HepG2 (cell line): ENCODE measurements around the gene CDC6. TPM values are rescaled to one million over a fixed set of nuclear protein-coding genes. Genes with fewer than 3 reads are reported as not detected.

ENCODE experiments used
- AGO1 ChIP-seq: fragments of 200-400 bp; formaldehyde crosslinking; IDR thresholded peaks from 2 replicates; pipeline ENCODE4 v1.6.1; 2017; ENCODE audit warnings: mild to moderate bottlenecking, low read depth, low read length, moderate library complexity; ENCODE audit not compliant: poor library complexity, severe bottlenecking
- ARNTL ChIP-seq: sonication (generic); formaldehyde crosslinking; IDR thresholded peaks from 2 replicates; pipeline ENCODE4 v1.4.0; 2020; ENCODE audit warnings: mild to moderate bottlenecking, missing genetic modification reagents
- BORCS8-MEF2B ChIP-seq: sonication (generic); formaldehyde crosslinking; IDR thresholded peaks from 2 replicates; pipeline ENCODE4 v1.8.0; 2022; ENCODE audit warnings: mild to moderate bottlenecking, missing genetic modification reagents
- DDIT3 ChIP-seq: sonication (generic); formaldehyde crosslinking; IDR thresholded peaks from 2 replicates; pipeline ENCODE4 v1.4.0; 2020; ENCODE audit warnings: mild to moderate bottlenecking, missing genetic modification reagents
- DPF2 ChIP-seq: sonication (generic); formaldehyde crosslinking; IDR thresholded peaks from 2 replicates; pipeline ENCODE4 v1.4.0; 2020; ENCODE audit warnings: mild to moderate bottlenecking, low read depth, missing genetic modification reagents, borderline replicate concordance
- E2F2 ChIP-seq: sonication (generic); formaldehyde crosslinking; IDR thresholded peaks from 2 replicates; pipeline ENCODE4 v1.4.0; 2020; ENCODE audit warnings: missing genetic modification reagents, borderline replicate concordance
- FOXP1 ChIP-seq, 2 experiments: fragments of 450-650 bp in 1 of 2; IDR thresholded peaks; 2 replicates each; pipeline ENCODE4 v1.6.1; 2017 to 2018; ENCODE audit warnings: antibody characterized with exemption in 1 of 2
- MAFF ChIP-seq: IDR thresholded peaks from 2 replicates; pipeline ENCODE4 v1.6.1; 2011; ENCODE audit warnings: low read depth, low read length, improper control_type of control experiment
- MATR3 ChIP-seq: sonication (generic); formaldehyde crosslinking; IDR thresholded peaks from 2 replicates; pipeline ENCODE4 v1.4.0; 2020; ENCODE audit warnings: missing genetic modification reagents
- MXD3 ChIP-seq: IDR thresholded peaks from 2 replicates; pipeline ENCODE4 v1.6.1; 2016; ENCODE audit warnings: mild to moderate bottlenecking, missing biosample characterization, missing genetic modification reagents
- NRL ChIP-seq: sonication (generic); formaldehyde crosslinking; IDR thresholded peaks from 2 replicates; pipeline ENCODE4 v1.5.0; 2020; ENCODE audit warnings: missing genetic modification reagents, mild to moderate bottlenecking, moderate library complexity, borderline replicate concordance
- POGK ChIP-seq: sonication (generic); formaldehyde crosslinking; conservative IDR thresholded peaks from 2 replicates; pipeline ENCODE4 v1.8.0; 2022; ENCODE audit warnings: mild to moderate bottlenecking, moderate library complexity, missing genetic modification reagents
- RAD51 ChIP-seq: fragments of 450-650 bp; IDR thresholded peaks from 2 replicates; pipeline ENCODE4 v1.6.1; 2016; ENCODE audit warnings: borderline replicate concordance
- SCMH1 ChIP-seq: sonication (generic); formaldehyde crosslinking; IDR thresholded peaks from 2 replicates; pipeline ENCODE4 v1.9.0; 2021; ENCODE audit warnings: missing genetic modification reagents, mild to moderate bottlenecking, borderline replicate concordance
- TCF12 ChIP-seq, 2 experiments: fragments of 450-650 bp in 1 of 2; sonication (generic) in 1 of 2; formaldehyde crosslinking in 1 of 2; IDR thresholded peaks; 2 replicates each; pipeline versions ENCODE4 v1.6.1 to v1.8.0; 2017 to 2022; ENCODE audit warnings: antibody characterized with exemption in 1 of 2, mild to moderate bottlenecking in 1 of 2, missing genetic modification reagents in 1 of 2, moderate library complexity in 1 of 2
- TCF7 ChIP-seq: sonication (generic); IDR thresholded peaks from 2 replicates; pipeline ENCODE4 v1.6.1; 2016; ENCODE audit warnings: antibody characterized with exemption, low read depth
- ZBTB7B ChIP-seq: sonication (generic); formaldehyde crosslinking; IDR thresholded peaks from 2 replicates; pipeline ENCODE4 v1.4.0; 2020; ENCODE audit warnings: missing genetic modification reagents
- ZNF33A ChIP-seq: sonication (generic); formaldehyde crosslinking; IDR thresholded peaks from 2 replicates; pipeline ENCODE4 v1.5.1; 2020; ENCODE audit warnings: missing genetic modification reagents, mild to moderate bottlenecking, moderate library complexity, borderline replicate concordance
- ZNF503 ChIP-seq: sonication (generic); formaldehyde crosslinking; IDR thresholded peaks from 2 replicates; pipeline ENCODE4 v1.4.0; 2020; ENCODE audit warnings: missing genetic modification reagents
- ZNF552 ChIP-seq: sonication (generic); formaldehyde crosslinking; IDR thresholded peaks from 2 replicates; pipeline ENCODE4 v1.9.0; 2022; ENCODE audit warnings: missing genetic modification reagents, mild to moderate bottlenecking, borderline replicate concordance
- ZNF670 ChIP-seq: sonication (generic); formaldehyde crosslinking; IDR thresholded peaks from 2 replicates; pipeline ENCODE4 v1.8.0; 2022; ENCODE audit warnings: mild to moderate bottlenecking, missing genetic modification reagents, borderline replicate concordance
- ZNF841 ChIP-seq: sonication (generic); formaldehyde crosslinking; IDR thresholded peaks from 2 replicates; pipeline ENCODE4 v1.8.1; 2023; ENCODE audit warnings: missing genetic modification reagents, borderline replicate concordance
- polyA plus RNA-seq, 8 experiments: library from polyadenylated mRNA; depleted of rRNA in 3 of 8; stranded (reverse) in 7 of 8; unstranded in 1 of 8; fragments of >200 nt; fragmentation: Illumina TruSeq in 4 of 8; extraction: Trizol in 4 of 8; gene quantifications; 2 replicates each; pipeline versions ENCODE4 v1.2.1 to v1.2.3, GENCODE V29; 2011 to 2016; ENCODE audit warnings: low read depth in 4 of 8, missing spikeins in 1 of 8, mixed read lengths in 1 of 8; ENCODE audit not compliant: insufficient read depth in 1 of 8
- total RNA-seq, 5 experiments: library from RNA; depleted of rRNA; stranded (reverse); fragments of >200 nt; fragmentation: Illumina TruSeq; extraction: Trizol; gene quantifications; 2 replicates each; pipeline ENCODE4 v1.2.3, GENCODE V29; 2016; ENCODE audit warnings: low read depth in 1 of 5

Gene CDC6
- total and polyA plus RNA-seq, 2 of the 13 experiments (the other 11 are each of a cell fraction or from before 2014, with no cell fraction given) = 17.4 to 114 TPM

GRCh38 chr17:40287494-40288369 is at the start of gene CDC6 (continued):
- TF ChIP-seq ZNF33A (CRISPR knock-in tag) (no peak), RAD51 (no peak), ZNF841 (CRISPR knock-in tag) (0 out of 2 replicates have a peak, but pooled peaks have one; percentile 29), AGO1 (peak; percentile 39), TCF7 (no peak), ZNF552 (no peak), DDIT3 (CRISPR knock-in tag) (no peak), MXD3 (peak; percentile 55; the same call in 1 of the 2 replicates), ZNF670 (no peak), POGK (peak; percentile 90), MATR3 (CRISPR knock-in tag) (no peak), TCF12 (IDR thresholded peaks at IDR 0.05) (no peak), TCF12 (CRISPR knock-in tag; IDR thresholded peaks at IDR 0.05) (no peak), ZNF503 (CRISPR knock-in tag) (0 out of 2 replicates have a peak, but pooled peaks have one; percentile 30), SCMH1 (CRISPR knock-in tag) (no peak), BORCS8-MEF2B (CRISPR knock-in tag) (peak; percentile 98), NRL (peak; percentile 91; the same call in 1 of the 2 replicates), MAFF (no peak), DPF2 (CRISPR knock-in tag) (no peak), FOXP1 (IDR thresholded peaks at IDR 0.05) (no peak), FOXP1 (CRISPR knock-in tag; IDR thresholded peaks at IDR 0.05) (no peak), ARNTL (peak; percentile 60), E2F2 (peak; percentile 49; the same call in 1 of the 2 replicates), ZBTB7B (CRISPR knock-in tag) (peak; percentile 64; the same call in 1 of the 2 replicates)
